EH (cell line): ENCODE results near the gene HADHB.
"Not testable (repeated sequence)": the region's sequence is repeated elsewhere in the genome, so short reads cannot be mapped to it uniquely, and the experiment has no call there.

ENCODE experiments used
- DNase-seq: peaks from one replicate; pipeline ENCODE4 v3.0.0-alpha.2; 2015; ENCODE audit warnings: low read depth

HADHB gene

DNA sequence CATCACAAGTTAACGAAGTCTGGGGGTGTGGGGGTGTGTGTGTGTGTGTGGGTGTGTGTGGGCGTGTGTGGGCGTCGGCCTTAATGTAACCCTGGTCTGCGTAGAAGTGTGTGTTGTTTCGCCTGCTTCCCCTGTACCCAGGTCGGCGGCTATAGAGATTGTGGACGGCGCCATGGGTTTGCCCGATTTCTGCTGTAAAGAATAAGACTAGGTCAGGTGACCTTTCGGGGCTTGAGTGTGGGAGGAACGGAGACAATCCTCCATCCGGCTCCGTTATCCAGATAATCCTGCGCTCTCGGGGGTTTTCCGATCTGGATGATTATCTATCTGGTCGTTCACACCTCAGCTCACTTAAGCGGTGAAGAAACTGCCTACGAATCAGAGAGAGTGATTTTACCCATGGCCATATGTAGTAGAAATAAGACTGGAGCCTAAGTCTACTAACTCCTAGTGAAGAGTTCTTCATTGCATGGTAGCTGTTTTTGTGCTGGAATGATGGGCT, 543 bp downstream of the HADHB start:
- DNase-seq, result peak; percentile 38

GRCh38 chr2:26245810-26246209, 1.1 kb downstream of the HADHB start:
- DNase-seq, result peak; percentile 41

DNA sequence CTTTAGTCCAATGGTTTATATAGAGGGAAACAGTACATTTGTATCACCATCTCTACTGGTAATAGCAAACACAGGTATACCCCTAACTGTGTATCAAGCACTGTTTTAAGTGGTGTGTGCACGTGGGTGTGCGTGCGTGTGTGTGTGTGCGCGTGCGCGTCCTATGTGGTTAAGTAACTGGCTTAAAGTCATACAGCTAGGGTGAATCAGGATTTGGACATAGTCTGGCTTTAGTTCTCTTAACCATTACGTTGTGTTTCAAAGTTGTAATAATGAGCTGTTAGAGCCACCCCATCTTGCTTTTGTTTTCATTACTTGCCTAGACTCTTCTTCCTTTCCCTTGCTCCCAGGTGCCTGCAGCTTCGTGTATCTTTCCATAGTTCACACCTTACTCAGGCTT, 2.1 kb downstream of the HADHB start:
- DNase-seq, result no peak

DNA sequence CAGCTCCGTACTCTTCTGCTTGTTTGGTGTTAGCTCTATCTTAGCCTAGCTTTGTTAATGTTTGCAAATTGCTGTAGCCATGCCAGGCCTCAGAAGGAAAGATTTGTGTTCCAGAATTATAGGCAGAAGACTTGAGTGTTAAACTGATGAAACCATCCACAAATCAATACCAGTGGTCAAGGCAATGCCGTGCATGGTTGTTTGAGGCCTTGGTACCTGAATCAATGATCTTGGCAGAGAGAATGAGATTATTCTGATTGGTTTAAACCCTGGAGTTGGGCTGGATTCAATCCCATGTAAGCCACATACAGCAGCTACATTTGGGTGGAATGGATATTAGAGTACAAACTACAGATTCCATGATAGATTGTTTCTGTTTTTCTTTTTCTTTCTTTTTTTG, 4.9 kb downstream of the HADHB start:
- no peak for DNase-seq

DNA sequence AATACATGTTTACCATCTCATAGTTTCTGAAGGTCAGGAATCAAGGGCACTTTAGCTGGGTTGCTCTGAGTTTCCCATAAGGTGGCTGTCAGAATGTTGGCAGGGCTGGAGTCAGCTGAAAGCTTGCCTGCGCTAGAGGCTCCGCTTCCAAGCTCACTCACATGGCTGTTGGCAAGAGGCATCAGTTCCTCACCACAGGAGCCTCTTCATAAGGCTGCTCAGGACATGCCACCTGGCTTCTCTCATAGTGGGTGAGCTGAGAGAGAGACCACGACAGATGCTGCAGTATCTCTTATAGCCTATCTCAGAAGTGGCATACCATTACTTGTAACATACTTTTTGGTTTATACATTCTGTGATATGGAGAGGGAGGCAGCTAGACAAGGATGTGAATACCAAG, 7.2 kb downstream of the HADHB start:
- no peak for DNase-seq

- DNase-seq, result no peak
Measured at GRCh38 chr2:26255759-26256384, 11.1 kb downstream of the HADHB start.

- not testable (repeated sequence) for DNase-seq
Measured at GRCh38 chr2:26258836-26259235, 14.1 kb downstream of the HADHB start.

DNA sequence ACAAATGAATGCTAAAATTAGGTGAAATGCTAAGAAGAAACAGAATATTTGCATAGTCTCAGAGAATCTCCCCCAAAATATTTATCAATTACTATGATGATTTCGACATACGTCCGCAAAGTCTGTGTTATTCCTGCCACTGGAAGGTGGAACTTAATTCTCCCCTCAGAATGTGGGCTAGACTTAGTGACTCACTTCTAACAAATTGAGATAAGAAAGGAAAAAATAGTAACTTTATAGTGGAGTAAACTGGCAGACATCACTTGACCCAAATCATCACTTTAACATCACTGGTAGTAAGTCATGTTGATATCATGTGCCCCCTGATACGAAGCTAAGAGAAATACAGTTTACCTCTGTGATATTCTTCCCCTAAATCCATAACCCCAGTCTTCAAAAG, 23.5 kb downstream of the HADHB start:
- peak; percentile 32 for DNase-seq

- not testable (repeated sequence) for DNase-seq
Measured at GRCh38 chr2:26268670-26269385, 24.1 kb downstream of the HADHB start.

DNA sequence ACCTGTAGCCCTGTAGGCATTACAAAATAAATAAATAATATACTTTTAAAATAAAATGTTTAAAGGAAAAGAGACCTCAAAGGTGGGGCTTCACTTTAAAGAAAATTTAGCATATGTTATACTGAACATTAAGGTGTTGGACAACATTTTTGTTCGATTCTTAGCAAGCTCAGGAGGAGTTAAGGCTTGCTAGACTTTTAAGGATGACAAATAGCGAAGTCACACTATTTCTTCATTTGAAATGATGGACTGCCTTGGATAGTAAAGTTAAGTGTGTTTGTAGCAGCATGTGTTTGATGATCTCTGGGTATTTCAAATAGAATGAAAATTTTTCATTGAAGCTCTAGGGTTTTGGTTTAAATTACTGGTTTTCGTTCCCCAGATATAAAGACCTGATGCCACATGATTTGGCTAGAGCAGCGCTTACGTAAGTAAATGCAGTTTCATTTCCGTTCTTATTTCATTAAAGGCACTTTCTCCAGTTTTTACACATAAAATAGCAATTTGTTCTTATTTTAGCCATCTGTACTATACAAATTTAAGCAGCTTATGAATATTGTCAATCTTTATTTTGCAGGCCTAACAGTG, 24.9 kb downstream of the HADHB start:
- DNase-seq, result no peak

GRCh38 chr2:26270373-26270772, 25.6 kb downstream of the HADHB start:
- peak; percentile 12 for DNase-seq

GRCh38 chr2:26273501-26273900, 28.8 kb downstream of the HADHB start:
- peak; percentile 42 for DNase-seq

DNA sequence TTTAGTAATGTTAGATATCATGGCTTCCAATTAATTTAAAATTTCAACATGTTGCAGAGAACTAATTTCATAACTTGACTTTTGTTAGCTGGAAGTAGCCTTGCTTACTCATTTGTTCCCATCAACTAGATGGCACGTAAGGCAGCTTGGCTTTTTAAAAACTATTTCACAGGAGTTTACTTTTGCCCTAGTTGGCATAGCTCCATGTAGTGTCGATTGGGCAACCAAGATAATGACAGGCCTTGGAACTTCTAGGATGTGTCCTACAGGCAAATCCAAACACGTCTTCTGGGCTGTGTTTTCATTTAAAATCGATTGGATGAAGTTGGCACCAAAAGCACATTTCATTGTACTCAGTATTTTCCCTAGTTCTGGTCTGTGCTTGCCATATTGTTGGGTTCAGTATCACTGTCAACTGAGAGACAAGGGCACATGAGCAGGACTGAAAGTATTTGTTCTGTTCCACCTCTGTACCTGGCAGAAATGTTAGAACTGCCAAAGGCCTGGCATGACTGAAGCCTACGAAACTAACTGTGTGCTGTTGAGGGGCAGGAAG, 29.4 kb downstream of the HADHB start:
- peak; percentile 94 for DNase-seq

DNA sequence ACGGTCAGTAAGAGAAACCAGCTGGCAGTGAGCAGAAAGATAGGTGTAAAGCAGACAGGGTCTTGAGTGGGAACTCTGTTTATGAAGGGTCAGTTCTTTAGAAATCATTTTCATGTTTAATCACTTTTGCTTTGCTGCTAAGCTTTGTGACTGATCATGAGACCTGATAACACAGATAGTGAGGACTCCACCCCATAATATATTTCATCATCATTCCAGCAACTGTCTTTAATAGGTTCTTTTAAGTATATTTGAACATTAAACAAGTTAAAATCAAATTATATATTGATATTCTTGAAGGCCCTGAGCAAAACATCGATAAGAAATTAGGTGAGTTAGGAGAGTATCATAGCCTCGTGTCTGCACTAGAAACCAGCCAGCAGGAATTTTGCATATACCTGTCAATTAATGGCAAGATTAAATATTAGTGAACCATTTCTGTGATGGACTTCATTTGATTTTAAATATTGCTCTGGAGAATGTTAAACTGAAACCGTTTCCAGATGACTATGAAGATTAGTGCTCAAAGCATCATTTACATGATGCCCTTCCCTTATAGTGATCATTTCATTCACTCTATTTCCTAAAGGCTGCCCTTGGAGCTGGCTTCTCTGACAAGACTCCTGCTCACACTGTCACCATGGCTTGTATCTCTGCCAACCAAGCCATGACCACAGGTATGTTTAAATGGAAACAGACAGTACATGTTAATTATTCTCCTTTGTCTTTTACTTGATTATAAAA, 31.9 kb downstream of the HADHB start:
- DNase-seq, result no peak

- no peak for DNase-seq
Measured at GRCh38 chr2:26279886-26280285, 35.1 kb downstream of the HADHB start.

DNA sequence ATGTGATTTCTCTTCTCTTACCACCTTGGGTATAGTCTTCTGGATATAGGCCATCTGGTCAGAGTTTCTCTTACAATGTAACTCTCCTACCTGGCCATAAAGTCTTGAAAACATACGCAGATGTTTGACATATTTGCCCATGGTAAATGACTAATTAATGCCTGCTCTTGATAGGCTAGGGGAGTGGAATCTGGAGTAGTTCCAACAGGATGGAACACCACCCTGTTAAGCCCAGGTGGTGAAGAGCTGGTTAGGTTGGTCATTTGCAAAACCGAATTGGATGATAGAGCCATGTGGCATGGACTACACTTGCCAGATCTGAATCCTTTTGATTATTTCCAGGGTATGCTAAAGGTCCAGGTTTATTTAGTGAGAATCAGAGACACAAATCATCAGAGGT, 36.5 kb downstream of the HADHB start:
- no peak for DNase-seq

- DNase-seq, result no peak
Measured at GRCh38 chr2:26283606-26284005, 38.9 kb downstream of the HADHB start.

DNA sequence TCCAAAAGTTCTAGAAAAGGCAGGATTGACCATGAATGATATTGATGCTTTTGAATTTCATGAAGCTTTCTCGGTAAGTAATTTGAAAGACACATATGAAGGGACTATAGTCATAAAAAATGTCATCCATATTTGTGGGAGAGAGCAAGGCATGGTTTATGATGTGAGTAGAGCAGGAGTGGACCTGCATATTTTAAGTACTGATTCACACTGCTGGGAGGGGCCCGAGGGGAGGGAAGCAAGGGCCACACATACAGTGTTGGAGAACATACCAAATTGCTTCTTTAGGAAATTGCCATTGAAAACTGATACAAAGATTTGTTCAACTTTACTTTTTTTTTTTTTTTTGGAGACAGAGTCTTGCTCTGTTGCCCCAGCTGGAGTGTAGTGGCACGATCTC, 39.4 kb downstream of the HADHB start:
- peak; percentile 76 for DNase-seq

DNA sequence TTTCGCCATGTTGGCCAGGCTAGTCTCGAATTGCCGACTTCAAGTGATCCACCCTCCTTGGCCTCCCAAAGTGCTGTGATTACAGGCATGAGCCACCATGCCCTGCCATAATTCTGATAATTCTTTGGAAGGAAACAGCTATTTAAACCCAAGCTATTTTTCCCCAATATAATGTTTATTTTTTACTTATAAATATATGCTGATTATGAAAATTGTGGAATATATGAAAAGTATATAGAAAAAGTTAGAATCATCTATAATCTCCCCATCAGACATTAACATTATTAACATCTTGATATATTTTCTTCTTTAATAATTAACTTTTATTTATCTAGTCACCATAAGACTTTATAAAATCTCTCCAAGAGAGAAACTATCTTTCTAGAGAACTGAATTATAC, 41.2 kb downstream of the HADHB start:
- no peak for DNase-seq

- DNase-seq, result no peak
Measured at GRCh38 chr2:26290001-26290400, 45.3 kb downstream of the HADHB start.

GRCh38 chr2:26292646-26293045, 47.9 kb downstream of the HADHB start:
- peak; percentile 36 for DNase-seq

GRCh38 chr2:26295511-26295910, 50.8 kb downstream of the HADHB start:
- no peak for DNase-seq
